Measurements from ENCODE around the gene NAT14.

GRCh38 chr19:55437410-55437809 is 47.6 kb upstream of the NAT14 start:
- TF ChIP-seq, protein P1, sequence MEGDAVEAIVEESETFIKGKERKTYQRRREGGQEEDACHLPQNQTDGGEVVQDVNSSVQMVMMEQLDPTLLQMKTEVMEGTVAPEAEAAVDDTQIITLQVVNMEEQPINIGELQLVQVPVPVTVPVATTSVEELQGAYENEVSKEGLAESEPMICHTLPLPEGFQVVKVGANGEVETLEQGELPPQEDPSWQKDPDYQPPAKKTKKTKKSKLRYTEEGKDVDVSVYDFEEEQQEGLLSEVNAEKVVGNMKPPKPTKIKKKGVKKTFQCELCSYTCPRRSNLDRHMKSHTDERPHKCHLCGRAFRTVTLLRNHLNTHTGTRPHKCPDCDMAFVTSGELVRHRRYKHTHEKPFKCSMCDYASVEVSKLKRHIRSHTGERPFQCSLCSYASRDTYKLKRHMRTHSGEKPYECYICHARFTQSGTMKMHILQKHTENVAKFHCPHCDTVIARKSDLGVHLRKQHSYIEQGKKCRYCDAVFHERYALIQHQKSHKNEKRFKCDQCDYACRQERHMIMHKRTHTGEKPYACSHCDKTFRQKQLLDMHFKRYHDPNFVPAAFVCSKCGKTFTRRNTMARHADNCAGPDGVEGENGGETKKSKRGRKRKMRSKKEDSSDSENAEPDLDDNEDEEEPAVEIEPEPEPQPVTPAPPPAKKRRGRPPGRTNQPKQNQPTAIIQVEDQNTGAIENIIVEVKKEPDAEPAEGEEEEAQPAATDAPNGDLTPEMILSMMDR (conservative IDR thresholded peaks at IDR 0.05; ENCODE audit: low read depth, low read length) = no peak
- TF ChIP-seq EZH2phosphoT487 (IDR thresholded peaks at IDR 0.05; ENCODE audit: borderline replicate concordance, low read length) (no peak), EZH2 (IDR thresholded peaks at IDR 0.05; ENCODE audit: low read length, unreplicated experiment) (no peak)

Measured in PC-3 (cell line).